ENCODE measurements around the gene SLC11A2. TPM values are rescaled to one million over a fixed set of nuclear protein-coding genes. Genes with fewer than 3 reads are reported as not detected.

The SLC11A2 gene
- total and polyA plus RNA-seq, 2 experiments from 2014 or later: 19.4 to 48.9 TPM

GRCh38 chr12:51065530-51065929, 39.3 kb upstream of the SLC11A2 start:
- H3K27me3 ChIP-seq (ENCODE audit: insufficient read depth): no peaks in the 10 kb centered on the region
- TF ChIP-seq POLR2AphosphoS5 (IDR thresholded peaks at IDR 0.05; ENCODE audit: low read depth) (no peak), JUNB (IDR thresholded peaks at IDR 0.05; ENCODE audit: unreplicated experiment) (no peak), CTCF (conservative IDR thresholded peaks at IDR 0.05; ENCODE audit: low read depth in 2 of 2) (no peak), NANOG (IDR thresholded peaks at IDR 0.05; ENCODE audit: borderline replicate concordance) (no peak), ZNF331 (CRISPR knock-in tag; IDR thresholded peaks at IDR 0.05; ENCODE audit: low read depth) (no peak), REST (IDR thresholded peaks at IDR 0.05; ENCODE audit: unreplicated experiment) (no peak), CREB1 (CRISPR knock-in tag; IDR thresholded peaks at IDR 0.05; ENCODE audit: low read depth) (no peak), ETS1 (IDR thresholded peaks at IDR 0.05) (no peak), ZNF462 (CRISPR knock-in tag; IDR thresholded peaks at IDR 0.05) (no peak), EZH2 (IDR thresholded peaks at IDR 0.05; ENCODE audit: low read depth, unreplicated experiment) (no peak), ZNF114 (CRISPR knock-in tag; IDR thresholded peaks at IDR 0.05) (no peak), EZH2phosphoT487 (IDR thresholded peaks at IDR 0.05; ENCODE audit: unreplicated experiment) (no peak), STAT1 (IDR thresholded peaks at IDR 0.05; ENCODE audit: unreplicated experiment) (no peak)
- Mint-ChIP-seq H3K27me3 (ENCODE audit: insufficient read depth, low read depth, poor library complexity) (peaks cover 3% of the 10 kb centered on the region), H3K9me3 (no peaks in the 10 kb centered on the region), H3K27ac (no peak overlapping the region), H3K4me3 (no peak overlapping the region), H3K4me1 (no peaks in the 10 kb centered on the region), H3K36me3 (ENCODE audit: low read depth) (peaks cover 71% of the 10 kb centered on the region)
- no peaks in the 10 kb centered on the region for H3K9me2 ChIP-seq (ENCODE audit: insufficient read depth)
- H3K4me3 ChIP-seq: no peak overlapping the region
- no peaks in the 10 kb centered on the region for H3K4me1 ChIP-seq (ENCODE audit: insufficient read depth)
- no peaks in the 10 kb centered on the region for H3K79me2 ChIP-seq (replicated peaks; ENCODE audit: insufficient read depth)
- H3K4me2 ChIP-seq: no peak overlapping the region
- peaks cover 56% of the 10 kb centered on the region for H3K36me3 ChIP-seq (ENCODE audit: insufficient read depth)
- H3K27ac ChIP-seq (ENCODE audit: low read depth): no peak overlapping the region
- H4K20me1 ChIP-seq (replicated peaks; ENCODE audit: insufficient read depth): peaks cover 6% of the 10 kb centered on the region; the same call in 1 of the 2 replicates
- DNase-seq (ENCODE audit: low spot score): no peak
- no peak for ATAC-seq
- no peak overlapping the region for H2AFZ ChIP-seq
- H3F3A ChIP-seq (replicated peaks; ENCODE audit: low read depth): peaks cover 9% of the 10 kb centered on the region; the same call in 1 of the 2 replicates

All from GM23338 (cell line).